ENCODE data around the gene MACROD2. TPM values are rescaled to one million over a fixed set of nuclear protein-coding genes. Genes with fewer than 3 reads are reported as not detected.

Gene MACROD2
- total RNA-seq, 1 experiment from 2014 or later, result 1.4 TPM

- POLR2A ChIA-PET (ENCODE audit: low non-redundant PET), result no interaction called here
- BruUV-seq (replicated peaks), result no TSS peak
Measured at GRCh38 chr20:15214051-15214450, 1218.7 kb downstream of the MACROD2 start.

GRCh38 chr20:15220009-15220656, 1224.8 kb downstream of the MACROD2 start:
- no TSS peak for BruUV-seq (replicated peaks)
- H3K36me3 ChIP-seq (ENCODE audit: insufficient read depth, low read length, poor library complexity, severe bottlenecking), result no peaks in the 10 kb centered on the region
- no peak overlapping the region for H3K27ac ChIP-seq (ENCODE audit: low read depth, low read length, poor library complexity, severe bottlenecking)
- ChIA-PET POLR2A (ENCODE audit: low non-redundant PET) (no interaction called here), CTCF (no interaction called here)
- intact Hi-C loops (cut with micrococcal nuclease; ENCODE audit: unreplicated experiment), result no loop called here
- no peaks in the 10 kb centered on the region for H3K27me3 ChIP-seq (replicated peaks; ENCODE audit: insufficient read depth, low read depth, low read length, poor library complexity)
- DNase-seq (ENCODE audit: low spot score), result no peak
- H3K4me1 ChIP-seq (ENCODE audit: insufficient read depth, low read length, poor library complexity, severe bottlenecking), result no peaks in the 10 kb centered on the region
- H3K9me3 ChIP-seq (ENCODE audit: low read depth, low read length, poor library complexity, severe bottlenecking), result no peaks in the 10 kb centered on the region
- H3K4me3 ChIP-seq (ENCODE audit: low read depth, low read length, poor library complexity, severe bottlenecking), result no peak overlapping the region
- TF ChIP-seq CTCF (conservative IDR thresholded peaks at IDR 0.05; ENCODE audit: low read depth, low read length) (no peak), EZH2 (IDR thresholded peaks at IDR 0.05; ENCODE audit: borderline replicate concordance, low read depth, low read length, poor library complexity, severe bottlenecking) (no peak)

More at GRCh38 chr20:15214051-15214450, 1218.7 kb downstream of the MACROD2 start:
- intact Hi-C loops (cut with micrococcal nuclease; ENCODE audit: unreplicated experiment), result no loop called here
- TF ChIP-seq CTCF (conservative IDR thresholded peaks at IDR 0.05; ENCODE audit: low read depth, low read length), result no peak
- TF ChIP-seq EZH2 (IDR thresholded peaks at IDR 0.05; ENCODE audit: borderline replicate concordance, low read depth, low read length, poor library complexity, severe bottlenecking), result no peak
- H3K36me3 ChIP-seq (ENCODE audit: insufficient read depth, low read length, poor library complexity, severe bottlenecking), result no peaks in the 10 kb centered on the region
- no peak overlapping the region for H3K4me3 ChIP-seq (ENCODE audit: low read depth, low read length, poor library complexity, severe bottlenecking)
- CTCF ChIA-PET, result no interaction called here
- no peaks in the 10 kb centered on the region for H3K27me3 ChIP-seq (replicated peaks; ENCODE audit: insufficient read depth, low read depth, low read length, poor library complexity)
- no peak for DNase-seq (ENCODE audit: low spot score)
- H3K9me3 ChIP-seq (ENCODE audit: low read depth, low read length, poor library complexity, severe bottlenecking), result peaks cover 11% of the 10 kb centered on the region
- no peaks in the 10 kb centered on the region for H3K4me1 ChIP-seq (ENCODE audit: insufficient read depth, low read length, poor library complexity, severe bottlenecking)
- H3K27ac ChIP-seq (ENCODE audit: low read depth, low read length, poor library complexity, severe bottlenecking), result no peak overlapping the region

- no peak overlapping the region for H3K4me3 ChIP-seq (ENCODE audit: low read depth, low read length, poor library complexity, severe bottlenecking)
- no peaks in the 10 kb centered on the region for H3K36me3 ChIP-seq (ENCODE audit: insufficient read depth, low read length, poor library complexity, severe bottlenecking)
- H3K27ac ChIP-seq (ENCODE audit: low read depth, low read length, poor library complexity, severe bottlenecking), result no peak overlapping the region
- BruUV-seq (replicated peaks), result no TSS peak
- no peak for DNase-seq (ENCODE audit: low spot score)
- ChIA-PET CTCF (no interaction called here), POLR2A (ENCODE audit: low non-redundant PET) (no interaction called here)
- intact Hi-C loops (cut with micrococcal nuclease; ENCODE audit: unreplicated experiment), result no loop called here
- H3K27me3 ChIP-seq (replicated peaks; ENCODE audit: insufficient read depth, low read depth, low read length, poor library complexity), result no peaks in the 10 kb centered on the region
- H3K9me3 ChIP-seq (ENCODE audit: low read depth, low read length, poor library complexity, severe bottlenecking), result no peaks in the 10 kb centered on the region
- no peaks in the 10 kb centered on the region for H3K4me1 ChIP-seq (ENCODE audit: insufficient read depth, low read length, poor library complexity, severe bottlenecking)
- TF ChIP-seq EZH2 (IDR thresholded peaks at IDR 0.05; ENCODE audit: borderline replicate concordance, low read depth, low read length, poor library complexity, severe bottlenecking) (no peak), CTCF (conservative IDR thresholded peaks at IDR 0.05; ENCODE audit: low read depth, low read length) (no peak)
Measured at GRCh38 chr20:15220778-15221565, 1225.7 kb downstream of the MACROD2 start.
